Measurements from ENCODE around the gene CHST7.

Gene CHST7

GRCh38 chrX:46610070-46610658 is 36.6 kb downstream of the CHST7 start:
- no peak for DNase-seq (ENCODE audit: low spot score)

- no peak for DNase-seq (ENCODE audit: low spot score)
Measured at GRCh38 chrX:46611658-46612362, 38.2 kb downstream of the CHST7 start.

GRCh38 chrX:46617906-46618305 is 44.3 kb downstream of the CHST7 start:
- DNase-seq (ENCODE audit: low spot score) = no peak

GRCh38 chrX:46618947-46619346 is 45.4 kb downstream of the CHST7 start:
- no peak for DNase-seq (ENCODE audit: low spot score)

- no peak for DNase-seq (ENCODE audit: low spot score)
Measured at GRCh38 chrX:46620505-46620904, 46.9 kb downstream of the CHST7 start.

- no peak for DNase-seq (ENCODE audit: low spot score)
Measured at GRCh38 chrX:46621572-46621971, 48.0 kb downstream of the CHST7 start.

GRCh38 chrX:46624090-46624786 is 50.7 kb downstream of the CHST7 start:
- no peak for DNase-seq (ENCODE audit: low spot score)

GRCh38 chrX:46626566-46626965 is 53.0 kb downstream of the CHST7 start:
- DNase-seq (ENCODE audit: low spot score) = no peak

GRCh38 chrX:46627062-46627461 is 53.5 kb downstream of the CHST7 start:
- DNase-seq (ENCODE audit: low spot score) = no peak

- no peak for DNase-seq (ENCODE audit: low spot score)
Measured at GRCh38 chrX:46627711-46628419, 54.3 kb downstream of the CHST7 start.

GRCh38 chrX:46628460-46629371 is 55.2 kb downstream of the CHST7 start:
- peak; percentile 4 for DNase-seq (ENCODE audit: low spot score)

- DNase-seq (ENCODE audit: low spot score) = no peak
Measured at GRCh38 chrX:46630141-46630540, 56.6 kb downstream of the CHST7 start.

GRCh38 chrX:46634577-46634976 is 61.0 kb downstream of the CHST7 start:
- DNase-seq (ENCODE audit: low spot score) = no peak

GRCh38 chrX:46635186-46635585 is 61.6 kb downstream of the CHST7 start:
- DNase-seq (ENCODE audit: low spot score) = no peak

GRCh38 chrX:46636223-46636622 is 62.7 kb downstream of the CHST7 start:
- no peak for DNase-seq (ENCODE audit: low spot score)

- peak; percentile 32 for DNase-seq (ENCODE audit: low spot score)
Measured at GRCh38 chrX:46637938-46638337, 64.4 kb downstream of the CHST7 start.

- no peak for DNase-seq (ENCODE audit: low spot score)
Measured at GRCh38 chrX:46642145-46642544, 68.6 kb downstream of the CHST7 start.

- no peak for DNase-seq (ENCODE audit: low spot score)
Measured at GRCh38 chrX:46643636-46644035, 70.1 kb downstream of the CHST7 start.

- DNase-seq (ENCODE audit: low spot score) = no peak
Measured at GRCh38 chrX:46645614-46646013, 72.0 kb downstream of the CHST7 start.

GRCh38 chrX:46647251-46647650 is 73.7 kb downstream of the CHST7 start:
- DNase-seq (ENCODE audit: low spot score) = no peak
